Mesenchymal stem cell (in vitro differentiated cells and primary cell): ENCODE measurements around the gene ATP8A1.

Source experiments
- DNase-seq: peaks from one replicate; pipeline ENCODE4 v3.0.0-alpha.2; 2013
- H2AFZ ChIP-seq: one replicate; pipeline ENCODE4 v1.6.1; 2013; ENCODE audit warnings: low read depth, mild to moderate bottlenecking, control low read depth, inconsistent platforms, low read length, moderate library complexity
- H2AK5ac ChIP-seq: 2 replicates; pipeline ENCODE4 v1.6.1; 2013; ENCODE audit warnings: low read length, moderate library complexity, mild to moderate bottlenecking, inconsistent platforms; ENCODE audit not compliant: severe bottlenecking
- H2BK120ac ChIP-seq: one replicate; pipeline ENCODE4 v1.6.1; 2013; ENCODE audit warnings: low read depth, mild to moderate bottlenecking, inconsistent platforms, low read length, moderate library complexity
- H2BK12ac ChIP-seq, 2 experiments: one replicate each; pipeline ENCODE4 v1.6.1; 2013; ENCODE audit warnings: inconsistent platforms in 2 of 2, low read length in 2 of 2, mild to moderate bottlenecking in 2 of 2, moderate library complexity in 2 of 2, control low read depth in 1 of 2
- H2BK15ac ChIP-seq: one replicate; pipeline ENCODE4 v1.6.1; 2013; ENCODE audit warnings: mild to moderate bottlenecking, low read depth, inconsistent platforms; ENCODE audit not compliant: poor library complexity, severe bottlenecking
- H2BK5ac ChIP-seq: 2 replicates; pipeline ENCODE4 v1.6.1; 2013; ENCODE audit warnings: low read depth, mild to moderate bottlenecking, low read length, control low read depth, inconsistent platforms; ENCODE audit not compliant: poor library complexity, severe bottlenecking
- H3K14ac ChIP-seq, 2 experiments: one replicate each; pipeline ENCODE4 v1.6.1; 2013; ENCODE audit warnings: inconsistent platforms in 2 of 2, low read length in 2 of 2, control low read depth in 1 of 2, mild to moderate bottlenecking in 1 of 2, moderate library complexity in 1 of 2
- H3K18ac ChIP-seq, 2 experiments: one replicate each; pipeline ENCODE4 v1.6.1; 2013; ENCODE audit warnings: inconsistent platforms in 2 of 2, low read length in 2 of 2, control low read depth in 1 of 2, low read depth in 1 of 2, mild to moderate bottlenecking in 1 of 2
- H3K23ac ChIP-seq, 2 experiments: one replicate each; pipeline ENCODE4 v1.6.1; 2013; ENCODE audit warnings: inconsistent platforms in 2 of 2, low read length in 2 of 2, mild to moderate bottlenecking in 2 of 2, moderate library complexity in 2 of 2, control low read depth in 1 of 2
- H3K27ac ChIP-seq: 2 replicates; pipeline ENCODE4 v1.5.1; 2013; ENCODE audit warnings: mild to moderate bottlenecking, moderate library complexity, low read length, control low read depth, inconsistent platforms; ENCODE audit not compliant: poor library complexity, severe bottlenecking
- H3K27me3 ChIP-seq, 2 experiments: 2 replicates each; pipeline versions ENCODE4 v1.6.1 to v1.7.0; 2013; ENCODE audit warnings: low read length in 2 of 2, mild to moderate bottlenecking in 2 of 2, moderate library complexity in 2 of 2, control low read depth in 1 of 2, inconsistent platforms in 1 of 2; ENCODE audit not compliant: control insufficient read depth in 1 of 2, insufficient read depth in 1 of 2
- H3K36me3 ChIP-seq, 2 experiments: 2 replicates each; pipeline versions ENCODE4 v1.6.1 to v1.7.0; 2013; ENCODE audit warnings: low read length in 2 of 2, control low read depth in 1 of 2, inconsistent platforms in 1 of 2, low read depth in 1 of 2, mild to moderate bottlenecking in 1 of 2; ENCODE audit not compliant: insufficient read depth in 2 of 2, control insufficient read depth in 1 of 2
- H3K4ac ChIP-seq, 2 experiments: one replicate each; pipeline ENCODE4 v1.6.1; 2013; ENCODE audit warnings: inconsistent platforms in 2 of 2, low read length in 2 of 2, mild to moderate bottlenecking in 2 of 2, moderate library complexity in 2 of 2, control low read depth in 1 of 2, low read depth in 1 of 2
- H3K4me1 ChIP-seq: 2 replicates; pipeline ENCODE4 v1.6.1; 2013; ENCODE audit warnings: low read depth, low read length, control low read depth; ENCODE audit not compliant: control insufficient read depth, insufficient read depth
- H3K4me2 ChIP-seq: 2 replicates; pipeline ENCODE4 v1.6.1; 2013; ENCODE audit warnings: low read length, mild to moderate bottlenecking, inconsistent platforms; ENCODE audit not compliant: poor library complexity, severe bottlenecking
- H3K4me3 ChIP-seq, 2 experiments: 2 replicates each; pipeline versions ENCODE4 v1.5.1 to v1.7.0; 2013; ENCODE audit warnings: low read length in 2 of 2, mild to moderate bottlenecking in 2 of 2, control low read depth in 1 of 2, low read depth in 1 of 2; ENCODE audit not compliant: insufficient read depth in 1 of 2
- H3K79me1 ChIP-seq: replicated peaks from 2 replicates; pipeline ENCODE4 v1.6.1; 2013; ENCODE audit warnings: mild to moderate bottlenecking, control low read depth, low read length, inconsistent platforms; ENCODE audit not compliant: poor library complexity, severe bottlenecking
- H3K9ac ChIP-seq: 2 replicates; pipeline ENCODE4 v1.7.0; 2013; ENCODE audit warnings: mild to moderate bottlenecking, low read length, moderate library complexity
- H3K9me3 ChIP-seq: 2 replicates; pipeline ENCODE4 v1.7.0; 2013; ENCODE audit warnings: mild to moderate bottlenecking, low read length; ENCODE audit not compliant: control insufficient read depth
- H4K8ac ChIP-seq: one replicate; pipeline ENCODE4 v1.6.1; 2013; ENCODE audit warnings: inconsistent platforms, mild to moderate bottlenecking, low read length, moderate library complexity
- H4K91ac ChIP-seq: one replicate; pipeline ENCODE4 v1.6.1; 2013; ENCODE audit warnings: mild to moderate bottlenecking, low read length, inconsistent platforms
- WGBS: methylation state at CpG from one replicate; pipeline ENCODE4 v1.1.7; 2013; ENCODE audit warnings: mixed read lengths; 5-methylcytosine and 5-hydroxymethylcytosine counted together

ATP8A1 gene

GRCh38 chr4:42616572-42616971 is 40.3 kb downstream of the ATP8A1 start:
- no peak overlapping the region for H3K4me3 ChIP-seq
- H2BK5ac ChIP-seq: no peak overlapping the region
- no peaks in the 10 kb centered on the region for H3K4me1 ChIP-seq
- no peak overlapping the region for H3K27ac ChIP-seq
- H3K14ac ChIP-seq: no peak overlapping the region
- no peaks in the 10 kb centered on the region for H3K27me3 ChIP-seq
- H3K79me1 ChIP-seq: no peaks in the 10 kb centered on the region
- no peak overlapping the region for H3K18ac ChIP-seq
- no peak overlapping the region for H2BK15ac ChIP-seq
- no peak overlapping the region for H4K8ac ChIP-seq
- no peak overlapping the region for H4K91ac ChIP-seq
- no peak overlapping the region for H3K23ac ChIP-seq
- WGBS: 79% methylated on average over 5 of the region's 6 CpGs
- H2AK5ac ChIP-seq: no peak overlapping the region
- H3K4me2 ChIP-seq: no peak overlapping the region
- DNase-seq: no peak
- no peak overlapping the region for H2BK12ac ChIP-seq
- H3K4ac ChIP-seq: no peak overlapping the region
- no peak overlapping the region for H2BK120ac ChIP-seq
- H2AFZ ChIP-seq: no peak overlapping the region
- no peaks in the 10 kb centered on the region for H3K9me3 ChIP-seq
- H3K9ac ChIP-seq: no peak overlapping the region
- H3K36me3 ChIP-seq: no peaks in the 10 kb centered on the region

GRCh38 chr4:42615131-42615763 is 41.7 kb downstream of the ATP8A1 start:
- Histone ChIP-seq H2BK12ac (no peak overlapping the region), H3K14ac (no peak overlapping the region)
- WGBS: 35% methylated on average over 1 of the region's 2 CpGs

GRCh38 chr4:42612898-42613297 is 44.0 kb downstream of the ATP8A1 start:
- H3K23ac ChIP-seq: no peak overlapping the region
- no peak overlapping the region for H3K14ac ChIP-seq
- no peak overlapping the region for H3K4me2 ChIP-seq
- H4K91ac ChIP-seq: no peak overlapping the region
- H3K9me3 ChIP-seq: no peaks in the 10 kb centered on the region
- no peaks in the 10 kb centered on the region for H3K36me3 ChIP-seq
- H2AK5ac ChIP-seq: no peak overlapping the region
- H2BK5ac ChIP-seq: no peak overlapping the region
- no peak overlapping the region for H2BK15ac ChIP-seq
- no peaks in the 10 kb centered on the region for H3K27me3 ChIP-seq
- no peak overlapping the region for H4K8ac ChIP-seq
- H3K18ac ChIP-seq: no peak overlapping the region
- 11% methylated on average over 1 of the region's 1 CpG for WGBS
- no peak overlapping the region for H3K27ac ChIP-seq
- no peak overlapping the region for H3K4ac ChIP-seq
- DNase-seq: no peak
- no peak overlapping the region for H2BK12ac ChIP-seq
- H2AFZ ChIP-seq: no peak overlapping the region
- no peaks in the 10 kb centered on the region for H3K4me1 ChIP-seq
- no peaks in the 10 kb centered on the region for H3K79me1 ChIP-seq
- no peak overlapping the region for H2BK120ac ChIP-seq
- H3K9ac ChIP-seq: no peak overlapping the region
- H3K4me3 ChIP-seq: no peak overlapping the region

More at GRCh38 chr4:42615131-42615763, 41.7 kb downstream of the ATP8A1 start:
- no peak overlapping the region for H3K4me2 ChIP-seq
- H3K23ac ChIP-seq: no peak overlapping the region
- no peak overlapping the region for H2AK5ac ChIP-seq
- no peak overlapping the region for H3K27ac ChIP-seq
- H3K79me1 ChIP-seq: no peaks in the 10 kb centered on the region
- no peaks in the 10 kb centered on the region for H3K27me3 ChIP-seq
- H3K9me3 ChIP-seq: no peaks in the 10 kb centered on the region
- H2BK120ac ChIP-seq: no peak overlapping the region
- H2BK15ac ChIP-seq: no peak overlapping the region
- no peak overlapping the region for H2BK5ac ChIP-seq
- H3K9ac ChIP-seq: no peak overlapping the region
- DNase-seq: no peak
- no peaks in the 10 kb centered on the region for H3K4me1 ChIP-seq
- H4K91ac ChIP-seq: no peak overlapping the region
- H4K8ac ChIP-seq: no peak overlapping the region
- no peak overlapping the region for H3K4me3 ChIP-seq
- H3K36me3 ChIP-seq: no peaks in the 10 kb centered on the region
- H3K18ac ChIP-seq: no peak overlapping the region
- H2AFZ ChIP-seq: no peak overlapping the region
- H3K4ac ChIP-seq: no peak overlapping the region

GRCh38 chr4:42610941-42611340 is 46.0 kb downstream of the ATP8A1 start:
- WGBS: 51% methylated on average over 2 of the region's 4 CpGs
- Histone ChIP-seq H2BK15ac (no peak overlapping the region), H2AFZ (no peak overlapping the region), H3K23ac (no peak overlapping the region), H2BK5ac (no peak overlapping the region), H3K79me1 (no peaks in the 10 kb centered on the region), H3K36me3 (no peaks in the 10 kb centered on the region), H3K18ac (no peak overlapping the region), H3K4me2 (no peak overlapping the region), H3K14ac (no peak overlapping the region), H3K9me3 (no peaks in the 10 kb centered on the region), H3K9ac (no peak overlapping the region), H3K4me3 (no peak overlapping the region), H4K91ac (no peak overlapping the region), H4K8ac (no peak overlapping the region), H2BK120ac (no peak overlapping the region), H2BK12ac (no peak overlapping the region), H3K4ac (no peak overlapping the region), H3K27ac (no peak overlapping the region), H2AK5ac (no peak overlapping the region), H3K27me3 (no peaks in the 10 kb centered on the region), H3K4me1 (no peaks in the 10 kb centered on the region)
- no peak for DNase-seq
